ENCODE results near the gene OR6Q1. TPM values are rescaled to one million over a fixed set of nuclear protein-coding genes. Genes with fewer than 3 reads are reported as not detected.

OR6Q1 gene
- total and polyA plus RNA-seq, 2 of the 13 experiments (the other 11 are each of a cell fraction or from before 2014, with no cell fraction given) = not detected

- TF ChIP-seq ZNF3 (CRISPR knock-in tag; IDR thresholded peaks at IDR 0.05) (no peak), CHCHD3 (CRISPR knock-in tag; IDR thresholded peaks at IDR 0.05) (no peak), PHF20 (CRISPR knock-in tag; IDR thresholded peaks at IDR 0.05) (no peak), NR2F6 (IDR thresholded peaks at IDR 0.05) (peak; percentile 69), NR2F6 (CRISPR knock-in tag; IDR thresholded peaks at IDR 0.05) (peak; percentile 81), ZNF512B (CRISPR knock-in tag; IDR thresholded peaks at IDR 0.05; ENCODE audit: borderline replicate concordance) (no peak), ZNF589 (CRISPR knock-in tag; conservative IDR thresholded peaks at IDR 0.05) (no peak), FOSL2 (CRISPR knock-in tag; IDR thresholded peaks at IDR 0.05) (peak; percentile 90), PRDM10 (CRISPR knock-in tag; IDR thresholded peaks at IDR 0.05; ENCODE audit: low read depth) (0 out of 2 replicates have a peak, but pooled peaks have one; percentile 25), ZNF572 (CRISPR knock-in tag; IDR thresholded peaks at IDR 0.05) (no peak), GFI1 (CRISPR knock-in tag; IDR thresholded peaks at IDR 0.05; ENCODE audit: borderline replicate concordance) (no peak), CHD4 (IDR thresholded peaks at IDR 0.05; ENCODE audit: borderline replicate concordance, low read length) (no peak; the same call in 1 of the 2 replicates), MED8 (CRISPR knock-in tag; IDR thresholded peaks at IDR 0.05; ENCODE audit: insufficient replicate concordance) (no peak), RXRA (CRISPR knock-in tag; IDR thresholded peaks at IDR 0.05) (no peak), HMGXB4 (CRISPR knock-in tag; IDR thresholded peaks at IDR 0.05; ENCODE audit: borderline replicate concordance in 1 of 2, low read depth in 1 of 2) (no peak), YEATS4 (CRISPR knock-in tag; IDR thresholded peaks at IDR 0.05; ENCODE audit: borderline replicate concordance) (no peak), RELA (CRISPR knock-in tag; IDR thresholded peaks at IDR 0.05) (no peak), ZBTB14 (CRISPR knock-in tag; IDR thresholded peaks at IDR 0.05) (no peak), YEATS2 (CRISPR knock-in tag; IDR thresholded peaks at IDR 0.05; ENCODE audit: borderline replicate concordance) (no peak), PLRG1 (conservative IDR thresholded peaks at IDR 0.05) (no peak), SALL1 (CRISPR knock-in tag; IDR thresholded peaks at IDR 0.05) (peak; percentile 70)
Observed at GRCh38 chr11:58060939-58061672, 30.4 kb downstream of the OR6Q1 start (continued).
